HepG2 (cell line): ENCODE measurements around the gene NOL4L. TPM values are rescaled to one million over a fixed set of nuclear protein-coding genes. Genes with fewer than 3 reads are reported as not detected.

Experiments
- CENPX ChIP-seq: sonication (generic); formaldehyde crosslinking; IDR thresholded peaks from 2 replicates; pipeline ENCODE4 v1.9.0; 2021; ENCODE audit warnings: mild to moderate bottlenecking, missing genetic modification reagents, moderate library complexity
- EP300 ChIP-seq, 3 experiments: sonication (generic) in 1 of 3; formaldehyde crosslinking in 1 of 3; IDR thresholded peaks; 2 replicates each; pipeline versions ENCODE4 v1.5.1 to v1.6.1; 2011 to 2020; ENCODE audit warnings: low read depth in 2 of 3, low read length in 2 of 3, borderline replicate concordance in 1 of 3, improper control_type of control experiment in 1 of 3, mild to moderate bottlenecking in 1 of 3, missing genetic modification reagents in 1 of 3, moderate library complexity in 1 of 3
- FIP1L1 ChIP-seq: fragments of 200-400 bp; formaldehyde crosslinking; IDR thresholded peaks from 2 replicates; pipeline ENCODE4 v1.6.1; 2018; ENCODE audit warnings: low read depth, mild to moderate bottlenecking, low read length, moderate library complexity, borderline replicate concordance; ENCODE audit not compliant: insufficient read depth
- GTF2F1 ChIP-seq: fragments of 150-350 bp; IDR thresholded peaks from 2 replicates; pipeline ENCODE4 v1.6.1; 2014; ENCODE audit warnings: low read length
- HDAC6 ChIP-seq: fragments of 200-600 bp; sonication (generic); IDR thresholded peaks from 2 replicates; pipeline ENCODE4 v1.7.0; 2017; ENCODE audit warnings: mild to moderate bottlenecking, antibody characterized with exemption, low read length, low read depth
- HMGA1 ChIP-seq: sonication (generic); formaldehyde crosslinking; conservative IDR thresholded peaks from 2 replicates; pipeline ENCODE4 v1.4.0; 2020; ENCODE audit warnings: missing genetic modification reagents
- HOXA5 ChIP-seq: sonication (generic); formaldehyde crosslinking; IDR thresholded peaks from 2 replicates; pipeline ENCODE4 v1.4.0; 2020; ENCODE audit warnings: missing genetic modification reagents
- ISL2 ChIP-seq: sonication (generic); formaldehyde crosslinking; IDR thresholded peaks from 2 replicates; pipeline ENCODE4 v1.5.0; 2020; ENCODE audit warnings: missing genetic modification reagents
- PRMT3 ChIP-seq: sonication (generic); formaldehyde crosslinking; IDR thresholded peaks from 2 replicates; pipeline ENCODE4 v1.8.1; 2022; ENCODE audit warnings: low read depth, mild to moderate bottlenecking, moderate library complexity, missing genetic modification reagents, borderline replicate concordance
- RFXANK ChIP-seq: IDR thresholded peaks from 2 replicates; pipeline ENCODE4 v1.6.1; 2016
- SOX5 ChIP-seq: IDR thresholded peaks from 2 replicates; pipeline ENCODE4 v1.6.1; 2016; ENCODE audit warnings: borderline replicate concordance
- SRSF1 ChIP-seq: fragments of 200-400 bp; formaldehyde crosslinking; optimal IDR thresholded peaks from 2 replicates; pipeline ENCODE3; 2017; ENCODE audit warnings: mild to moderate bottlenecking, low read depth, low read length, moderate library complexity
- TBP ChIP-seq: sonication (generic); formaldehyde crosslinking; IDR thresholded peaks from 2 replicates; pipeline ENCODE4 v1.5.0; 2020; ENCODE audit warnings: missing genetic modification reagents
- TFDP2 ChIP-seq: sonication (generic); formaldehyde crosslinking; IDR thresholded peaks from 2 replicates; pipeline ENCODE4 v1.4.0; 2020; ENCODE audit warnings: missing genetic modification reagents
- ZBTB7A ChIP-seq: sonication (generic); formaldehyde crosslinking; IDR thresholded peaks from 2 replicates; pipeline ENCODE4 v1.8.0; 2022; ENCODE audit warnings: mild to moderate bottlenecking, missing genetic modification reagents
- ZFP36L1 ChIP-seq: sonication (generic); formaldehyde crosslinking; IDR thresholded peaks from 2 replicates; pipeline ENCODE4 v1.8.0; 2022; ENCODE audit warnings: mild to moderate bottlenecking, missing genetic modification reagents, moderate library complexity
- ZFP37 ChIP-seq: sonication (generic); formaldehyde crosslinking; IDR thresholded peaks from 2 replicates; pipeline ENCODE4 v1.4.0; 2020; ENCODE audit warnings: missing genetic modification reagents, borderline replicate concordance
- ZHX1 ChIP-seq: sonication (generic); formaldehyde crosslinking; IDR thresholded peaks from 2 replicates; pipeline ENCODE4 v1.8.1; 2022; ENCODE audit warnings: low read depth, mild to moderate bottlenecking, missing genetic modification reagents
- ZNF160 ChIP-seq: sonication (generic); formaldehyde crosslinking; IDR thresholded peaks from 2 replicates; pipeline ENCODE4 v1.8.0; 2022; ENCODE audit warnings: mild to moderate bottlenecking, inconsistent platforms, missing genetic modification reagents
- ZNF18 ChIP-seq: sonication (generic); formaldehyde crosslinking; IDR thresholded peaks from 2 replicates; pipeline ENCODE4 v1.8.0; 2022; ENCODE audit warnings: mild to moderate bottlenecking, missing genetic modification reagents; ENCODE audit not compliant: insufficient replicate concordance
- ZNF549 ChIP-seq: sonication (generic); formaldehyde crosslinking; IDR thresholded peaks from 2 replicates; pipeline ENCODE4 v1.5.0; 2020; ENCODE audit warnings: missing genetic modification reagents
- ZNF570 ChIP-seq: sonication (generic); formaldehyde crosslinking; IDR thresholded peaks from 2 replicates; pipeline ENCODE4 v1.4.0; 2020; ENCODE audit warnings: mild to moderate bottlenecking, missing genetic modification reagents, borderline replicate concordance
- ZNF720 ChIP-seq: sonication (generic); formaldehyde crosslinking; IDR thresholded peaks from 2 replicates; pipeline ENCODE4 v1.4.0; 2020; ENCODE audit warnings: missing genetic modification reagents
- ZNF792 ChIP-seq: IDR thresholded peaks from 2 replicates; pipeline ENCODE4 v1.6.1; 2016
- ZSCAN21 ChIP-seq: sonication (generic); formaldehyde crosslinking; IDR thresholded peaks from 2 replicates; pipeline ENCODE4 v1.8.0; 2022; ENCODE audit warnings: mild to moderate bottlenecking, missing genetic modification reagents, moderate library complexity, borderline replicate concordance
- polyA plus RNA-seq, 8 experiments: library from polyadenylated mRNA; depleted of rRNA in 3 of 8; stranded (reverse) in 7 of 8; unstranded in 1 of 8; fragments of >200 nt; fragmentation: Illumina TruSeq in 4 of 8; extraction: Trizol in 4 of 8; gene quantifications; 2 replicates each; pipeline versions ENCODE4 v1.2.1 to v1.2.3, GENCODE V29; 2011 to 2016; ENCODE audit warnings: low read depth in 4 of 8, missing spikeins in 1 of 8, mixed read lengths in 1 of 8; ENCODE audit not compliant: insufficient read depth in 1 of 8
- total RNA-seq, 5 experiments: library from RNA; depleted of rRNA; stranded (reverse); fragments of >200 nt; fragmentation: Illumina TruSeq; extraction: Trizol; gene quantifications; 2 replicates each; pipeline ENCODE4 v1.2.3, GENCODE V29; 2016; ENCODE audit warnings: low read depth in 1 of 5

Gene NOL4L
- total and polyA plus RNA-seq, 2 of the 13 experiments (the other 11 are each of a cell fraction or from before 2014, with no cell fraction given) = 16.6 to 35.4 TPM

GRCh38 chr20:32521780-32522525 is 63.2 kb downstream of the NOL4L start (continued):
- peak; percentile 40; the same call in 1 of the 2 replicates for TF ChIP-seq ISL2 (CRISPR knock-in tag)
- TF ChIP-seq TBP (CRISPR knock-in tag) = no peak
- peak; percentile 86 for TF ChIP-seq ZFP37 (CRISPR knock-in tag)
- no peak for TF ChIP-seq ZHX1
- no peak; the same call in 1 of the 2 replicates for TF ChIP-seq ZSCAN21 (CRISPR knock-in tag)
- TF ChIP-seq PRMT3 (CRISPR knock-in tag) = no peak
- TF ChIP-seq FIP1L1 = no peak
- TF ChIP-seq ZNF549 (CRISPR knock-in tag) = peak; percentile 34; the same call in 1 of the 2 replicates
- 0 out of 2 replicates have a peak, but pooled peaks have one; percentile 29 for TF ChIP-seq ZFP36L1
- no peak for TF ChIP-seq CENPX
- TF ChIP-seq ZNF160 (CRISPR knock-in tag) = no peak; the same call in 1 of the 2 replicates
- TF ChIP-seq SOX5 (CRISPR knock-in tag) = peak; percentile 49
- no peak for TF ChIP-seq ZNF570 (CRISPR knock-in tag)
- TF ChIP-seq SRSF1 = peak; percentile 25
- peak; percentile 83; the same call in 1 of the 2 replicates for TF ChIP-seq ZNF792
- TF ChIP-seq HMGA1 (CRISPR knock-in tag) = no peak
- TF ChIP-seq GTF2F1 = no peak
- TF ChIP-seq HDAC6 = no peak
- TF ChIP-seq RFXANK (CRISPR knock-in tag) = no peak
- TF ChIP-seq ZBTB7A (CRISPR knock-in tag) = peak; percentile 65; the same call in 1 of the 2 replicates
- TF ChIP-seq ZNF720 (CRISPR knock-in tag) = no peak
- peak in 1 of 2 experiments; percentile 15; a peak in 1 of 4 replicates for TF ChIP-seq EP300 (IDR thresholded peaks at IDR 0.05; ENCODE audit: low read depth in 2 of 2, low read length in 2 of 2)
- peak; percentile 57; the same call in 1 of the 2 replicates for TF ChIP-seq EP300 (CRISPR knock-in tag; IDR thresholded peaks at IDR 0.05; ENCODE audit: borderline replicate concordance)
- TF ChIP-seq TFDP2 (CRISPR knock-in tag) = peak; percentile 52
- peak; percentile 87 for TF ChIP-seq HOXA5
- no peak for TF ChIP-seq ZNF18 (CRISPR knock-in tag)
